ENCODE measurements around the gene HSPD1. TPM values are rescaled to one million over a fixed set of nuclear protein-coding genes. Genes with fewer than 3 reads are reported as not detected.

HSPD1 gene
- total RNA-seq, 1 donor from 2014 or later = 192 TPM

Small RNAs within 50 kb of the gene (small RNA-seq; reads per million reads assigned to genes)
- gene AC020550.1 (ENCODE audit: low replicate concordance) = not detected
- gene RNU6-1029P (ENCODE audit: low replicate concordance) = not detected

Other genes starting within 250 kb of the HSPD1 start
- gene ANKRD44, start 189.1 kb downstream of the HSPD1 start, total RNA-seq = 21.8 TPM
- gene SF3B1, start 64.8 kb downstream of the HSPD1 start, total RNA-seq = 319 TPM
- gene COQ10B, start 46.3 kb downstream of the HSPD1 start, total RNA-seq = 21.5 TPM
- 80.5 TPM for gene HSPE1, start 539 bp upstream of the HSPD1 start, total RNA-seq
- gene MOB4, start 16.2 kb upstream of the HSPD1 start, total RNA-seq = 39.4 TPM
- gene RFTN2, start 175.7 kb upstream of the HSPD1 start, total RNA-seq = 27.1 TPM
- 4.9 TPM for gene MARS2, start 205.5 kb upstream of the HSPD1 start, total RNA-seq

Measured in skin of body (tissue), 2 donors.